Stimulated activated CD4-positive, alpha-beta T cell treated with anti-CD3 and anti-CD28 coated beads, TNF-alpha, amount 100 ng/mL, for 1 hour (primary cell): ENCODE results near the gene ATP11A.

Experiments used
- DNase-seq, 3 donors: peaks; one replicate each; pipeline ENCODE4 v3.0.0-alpha.2; 2020; ENCODE audit warnings: low read depth in 3 of 3, low spot score in 1 of 3

Gene ATP11A

GRCh38 chr13:112902101-112902651, 212.3 kb downstream of the ATP11A start:
- no peak for DNase-seq

GRCh38 chr13:112902669-112903068, 212.8 kb downstream of the ATP11A start:
- no peak for DNase-seq

- no peak for DNase-seq
Observed at GRCh38 chr13:112903071-112903577, 213.3 kb downstream of the ATP11A start.

GRCh38 chr13:112903606-112904195, 213.9 kb downstream of the ATP11A start:
- DNase-seq, result no peak

- DNase-seq, result no peak
Observed at GRCh38 chr13:112904436-112904960, 214.7 kb downstream of the ATP11A start.

- DNase-seq, result no peak
Observed at GRCh38 chr13:112905086-112905485, 215.2 kb downstream of the ATP11A start.

GRCh38 chr13:112905619-112905989, 215.8 kb downstream of the ATP11A start:
- DNase-seq, result no peak

GRCh38 chr13:112905990-112906641, 216.3 kb downstream of the ATP11A start:
- no peak for DNase-seq

- no peak for DNase-seq
Observed at GRCh38 chr13:112907286-112907685, 217.4 kb downstream of the ATP11A start.

- DNase-seq, result no peak
Observed at GRCh38 chr13:112907871-112908331, 218.1 kb downstream of the ATP11A start.

GRCh38 chr13:112908342-112908741, 218.5 kb downstream of the ATP11A start:
- no peak for DNase-seq

- no peak for DNase-seq
Observed at GRCh38 chr13:112910016-112910415, 220.2 kb downstream of the ATP11A start.

GRCh38 chr13:112910616-112911280, 220.9 kb downstream of the ATP11A start:
- no peak for DNase-seq

- DNase-seq, result no peak
Observed at GRCh38 chr13:112911285-112911701, 221.5 kb downstream of the ATP11A start.

GRCh38 chr13:112911883-112912282, 222.0 kb downstream of the ATP11A start:
- no peak for DNase-seq

- DNase-seq, result no peak
Observed at GRCh38 chr13:112912726-112913440, 223.0 kb downstream of the ATP11A start.

GRCh38 chr13:112916296-112916695, 226.5 kb downstream of the ATP11A start:
- DNase-seq, result no peak

- no peak for DNase-seq
Observed at GRCh38 chr13:112917056-112917664, 227.3 kb downstream of the ATP11A start.

- DNase-seq, result no peak
Observed at GRCh38 chr13:112917737-112918136, 227.9 kb downstream of the ATP11A start.

GRCh38 chr13:112918266-112918665, 228.4 kb downstream of the ATP11A start:
- DNase-seq, result no peak

- no peak for DNase-seq
Observed at GRCh38 chr13:112918746-112919145, 228.9 kb downstream of the ATP11A start.
